SK-N-SH (cell line): ENCODE data around the gene DLG1.

Experiments used
- CTCF ChIP-seq: fragments of 200-600 bp; sonication (generic); IDR thresholded peaks from 2 replicates; pipeline ENCODE4 v1.6.1; 2017; ENCODE audit warnings: antibody characterized with exemption, mild to moderate bottlenecking, moderate library complexity
- JUND ChIP-seq: IDR thresholded peaks from 2 replicates; pipeline ENCODE4 v1.4.0; 2012
- MAX ChIP-seq: IDR thresholded peaks from 2 replicates; pipeline ENCODE4 v1.4.0; 2012; ENCODE audit warnings: low read depth
- NFIC ChIP-seq: IDR thresholded peaks from 2 replicates; pipeline ENCODE4 v1.4.0; 2012; ENCODE audit warnings: borderline replicate concordance
- USF2 ChIP-seq: fragments of 150-350 bp; IDR thresholded peaks from 2 replicates; pipeline ENCODE4 v1.6.1; 2017; ENCODE audit warnings: antibody characterized with exemption, low read length, low read depth, borderline replicate concordance
- YY1 ChIP-seq: IDR thresholded peaks from 2 replicates; pipeline ENCODE4 v1.4.0; 2012; ENCODE audit warnings: low read depth, mild to moderate bottlenecking

- TF ChIP-seq YY1, result no peak
- TF ChIP-seq JUND, result no peak
- TF ChIP-seq NFIC, result no peak
- no peak for TF ChIP-seq USF2
- TF ChIP-seq CTCF, result no peak
- no peak for TF ChIP-seq MAX
These were observed 233.6 kb downstream of the DLG1 start for GRCh38 chr3:197064771-197065170.
